KMS-11 (cell line): Measurements from ENCODE around the gene AMIGO2.
"Not testable (repeated sequence)": the region's sequence is repeated elsewhere in the genome, so short reads cannot be mapped to it uniquely, and the experiment has no call there.

Experiments
- H2AFZ ChIP-seq: fragments of 200-600 bp; sonication (generic); 2 replicates; pipeline ENCODE4 v1.6.1; 2016; ENCODE audit warnings: antibody characterized with exemption, mixed run types, low read depth
- H3K27ac ChIP-seq: fragments of 200-600 bp; sonication (generic); 2 replicates; pipeline ENCODE4 v1.6.1; 2016; ENCODE audit warnings: mild to moderate bottlenecking, mixed run types
- H3K27me3 ChIP-seq: fragments of 200-600 bp; sonication (generic); 2 replicates; pipeline ENCODE4 v1.6.1; 2017; ENCODE audit warnings: mild to moderate bottlenecking, low read depth, mixed run types, moderate library complexity; ENCODE audit not compliant: insufficient read depth
- H3K36me3 ChIP-seq: fragments of 200-600 bp; sonication (generic); 2 replicates; pipeline ENCODE4 v1.6.1; 2017; ENCODE audit warnings: mild to moderate bottlenecking, mixed run types; ENCODE audit not compliant: insufficient read depth
- H3K4me1 ChIP-seq: fragments of 200-600 bp; sonication (generic); 2 replicates; pipeline ENCODE4 v1.6.1; 2016; ENCODE audit warnings: mild to moderate bottlenecking, low read depth, mixed run types; ENCODE audit not compliant: poor library complexity, severe bottlenecking
- H3K4me2 ChIP-seq: fragments of 200-600 bp; sonication (generic); 2 replicates; pipeline ENCODE4 v1.7.0; 2016; ENCODE audit warnings: mild to moderate bottlenecking, mixed run types
- H3K4me3 ChIP-seq: fragments of 200-600 bp; sonication (generic); IDR thresholded peaks from 2 replicates; pipeline ENCODE4 v1.6.1; 2017; ENCODE audit warnings: low read depth, low read length, mixed read lengths; ENCODE audit not compliant: insufficient read depth
- H3K79me2 ChIP-seq: fragments of 200-600 bp; sonication (generic); 2 replicates; pipeline ENCODE4 v1.6.1; 2016; ENCODE audit warnings: low read depth, mixed run types; ENCODE audit not compliant: insufficient read depth
- H3K9ac ChIP-seq: fragments of 200-600 bp; sonication (generic); 2 replicates; pipeline ENCODE4 v1.6.1; 2016; ENCODE audit warnings: mild to moderate bottlenecking, mixed run types
- H4K20me1 ChIP-seq: fragments of 200-600 bp; sonication (generic); 2 replicates; pipeline ENCODE4 v1.6.1; 2016; ENCODE audit warnings: mild to moderate bottlenecking, mixed run types; ENCODE audit not compliant: insufficient read depth
- TF ChIP-seq, protein P1 (sequence below): fragments of 200-600 bp; sonication (generic); conservative IDR thresholded peaks from 2 replicates; pipeline ENCODE4 v1.6.1; 2017; ENCODE audit warnings: low read depth, mild to moderate bottlenecking, antibody characterized with exemption, low read length, moderate library complexity, mixed read lengths

AMIGO2 gene

DNA sequence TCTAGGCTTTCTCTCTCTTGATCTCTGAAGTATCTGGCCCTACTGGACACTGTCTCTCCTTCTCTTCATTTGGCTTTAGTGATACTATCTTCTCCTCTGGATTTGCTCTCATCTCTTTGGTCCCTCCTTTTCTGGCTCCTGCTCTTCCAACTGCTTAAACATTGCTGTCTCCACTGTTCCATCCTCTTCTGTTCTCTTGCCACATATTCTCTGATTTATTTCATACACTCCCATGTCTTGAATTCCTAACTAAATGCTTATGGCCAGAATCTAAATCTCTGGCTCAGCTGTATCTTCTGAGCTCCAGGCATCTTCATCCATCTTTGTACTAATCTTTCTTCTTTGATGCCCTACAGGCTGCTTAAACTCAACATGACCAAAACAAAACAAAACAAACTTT is 25.8 kb downstream of the AMIGO2 start:
- TF ChIP-seq, protein P1, sequence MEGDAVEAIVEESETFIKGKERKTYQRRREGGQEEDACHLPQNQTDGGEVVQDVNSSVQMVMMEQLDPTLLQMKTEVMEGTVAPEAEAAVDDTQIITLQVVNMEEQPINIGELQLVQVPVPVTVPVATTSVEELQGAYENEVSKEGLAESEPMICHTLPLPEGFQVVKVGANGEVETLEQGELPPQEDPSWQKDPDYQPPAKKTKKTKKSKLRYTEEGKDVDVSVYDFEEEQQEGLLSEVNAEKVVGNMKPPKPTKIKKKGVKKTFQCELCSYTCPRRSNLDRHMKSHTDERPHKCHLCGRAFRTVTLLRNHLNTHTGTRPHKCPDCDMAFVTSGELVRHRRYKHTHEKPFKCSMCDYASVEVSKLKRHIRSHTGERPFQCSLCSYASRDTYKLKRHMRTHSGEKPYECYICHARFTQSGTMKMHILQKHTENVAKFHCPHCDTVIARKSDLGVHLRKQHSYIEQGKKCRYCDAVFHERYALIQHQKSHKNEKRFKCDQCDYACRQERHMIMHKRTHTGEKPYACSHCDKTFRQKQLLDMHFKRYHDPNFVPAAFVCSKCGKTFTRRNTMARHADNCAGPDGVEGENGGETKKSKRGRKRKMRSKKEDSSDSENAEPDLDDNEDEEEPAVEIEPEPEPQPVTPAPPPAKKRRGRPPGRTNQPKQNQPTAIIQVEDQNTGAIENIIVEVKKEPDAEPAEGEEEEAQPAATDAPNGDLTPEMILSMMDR = no peak
- no peaks in the 10 kb centered on the region for H3K36me3 ChIP-seq
- no peak overlapping the region for H3K27ac ChIP-seq

DNA sequence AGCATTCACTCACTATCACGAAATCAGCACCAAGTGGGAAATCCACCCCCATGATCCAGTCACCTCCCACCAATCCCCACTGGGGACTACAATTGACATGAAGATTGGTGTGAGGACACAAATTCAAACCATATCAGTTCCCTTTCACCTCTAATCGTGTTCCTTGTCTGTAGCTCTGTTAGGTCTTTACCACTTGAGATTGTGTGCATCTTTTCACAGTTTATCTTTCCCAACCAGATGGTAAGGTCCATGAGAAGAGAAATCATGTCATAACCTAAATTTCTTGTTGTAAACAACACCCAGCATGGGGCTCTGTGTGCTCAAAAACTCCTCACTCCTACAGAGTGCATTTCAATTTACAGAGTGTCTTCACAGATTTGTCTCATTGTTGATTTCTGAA is 27.5 kb downstream of the AMIGO2 start:
- Histone ChIP-seq H4K20me1 (no peaks in the 10 kb centered on the region), H3K4me3 (no peak overlapping the region), H3K4me1 (no peaks in the 10 kb centered on the region), H2AFZ (no peak overlapping the region), H3K9ac (no peak overlapping the region), H3K36me3 (no peaks in the 10 kb centered on the region), H3K27me3 (no peaks in the 10 kb centered on the region), H3K79me2 (no peaks in the 10 kb centered on the region), H3K27ac (no peak overlapping the region), H3K4me2 (no peak overlapping the region)
- TF ChIP-seq, protein P1 = no peak

More for the DNA sequence above, 25.8 kb downstream of the AMIGO2 start:
- H3K9ac ChIP-seq = no peak overlapping the region
- no peak overlapping the region for H3K4me3 ChIP-seq
- no peaks in the 10 kb centered on the region for H4K20me1 ChIP-seq
- H2AFZ ChIP-seq = no peak overlapping the region
- H3K4me1 ChIP-seq = no peaks in the 10 kb centered on the region
- H3K27me3 ChIP-seq = no peaks in the 10 kb centered on the region
- no peaks in the 10 kb centered on the region for H3K79me2 ChIP-seq
- no peak overlapping the region for H3K4me2 ChIP-seq

DNA sequence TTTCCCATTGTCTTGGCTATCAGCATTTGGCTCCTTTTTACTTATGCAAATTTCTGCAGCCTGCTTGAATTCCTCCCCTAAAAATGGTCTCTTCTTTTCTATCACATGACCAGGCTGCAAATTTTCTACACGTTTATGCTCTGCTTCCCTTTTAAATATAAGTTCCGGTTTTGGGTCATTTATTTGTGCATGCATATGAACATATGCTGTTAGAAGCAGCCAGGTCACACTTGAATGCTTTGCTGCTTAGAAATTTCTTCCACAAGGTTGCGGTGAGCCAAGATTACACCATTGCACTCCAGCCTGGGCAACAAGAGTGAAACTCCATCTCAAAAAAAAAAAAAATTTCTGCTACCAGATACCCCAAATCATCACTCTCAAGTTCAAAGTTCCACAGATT is 28.5 kb downstream of the AMIGO2 start:
- H3K27me3 ChIP-seq, H3K79me2 ChIP-seq, H4K20me1 ChIP-seq, H2AFZ ChIP-seq, H3K4me3 ChIP-seq, H3K27ac ChIP-seq, H3K9ac ChIP-seq, H3K4me1 ChIP-seq, H3K36me3 ChIP-seq, H3K4me2 ChIP-seq: not testable (repeated sequence)

DNA sequence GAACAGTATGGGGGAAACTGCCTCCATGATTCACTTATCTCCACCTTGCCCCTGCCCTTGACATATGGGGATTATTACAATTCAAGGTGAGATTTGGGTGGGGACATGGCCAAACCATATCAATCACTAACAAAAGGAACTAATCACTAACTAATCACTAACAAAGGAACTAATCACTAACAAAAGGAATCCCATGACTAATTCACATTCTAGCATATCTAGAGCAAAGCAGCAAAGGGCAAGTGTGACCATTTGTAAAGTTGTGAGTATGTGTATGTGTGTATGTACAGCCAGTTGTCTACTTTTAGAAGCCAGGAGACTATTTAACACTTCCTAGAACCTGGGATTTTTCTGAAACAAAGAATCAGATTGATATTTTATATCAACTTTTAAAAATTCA is 31.2 kb downstream of the AMIGO2 start:
- TF ChIP-seq, protein P1 = no peak
- H3K27ac ChIP-seq = no peak overlapping the region
- no peak overlapping the region for H3K4me3 ChIP-seq
- no peak overlapping the region for H3K4me2 ChIP-seq
- H3K36me3 ChIP-seq = no peaks in the 10 kb centered on the region
- H3K27me3 ChIP-seq = no peaks in the 10 kb centered on the region
- no peaks in the 10 kb centered on the region for H3K79me2 ChIP-seq
- no peak overlapping the region for H2AFZ ChIP-seq
- no peaks in the 10 kb centered on the region for H3K4me1 ChIP-seq
- H3K9ac ChIP-seq = no peak overlapping the region
- no peaks in the 10 kb centered on the region for H4K20me1 ChIP-seq

DNA sequence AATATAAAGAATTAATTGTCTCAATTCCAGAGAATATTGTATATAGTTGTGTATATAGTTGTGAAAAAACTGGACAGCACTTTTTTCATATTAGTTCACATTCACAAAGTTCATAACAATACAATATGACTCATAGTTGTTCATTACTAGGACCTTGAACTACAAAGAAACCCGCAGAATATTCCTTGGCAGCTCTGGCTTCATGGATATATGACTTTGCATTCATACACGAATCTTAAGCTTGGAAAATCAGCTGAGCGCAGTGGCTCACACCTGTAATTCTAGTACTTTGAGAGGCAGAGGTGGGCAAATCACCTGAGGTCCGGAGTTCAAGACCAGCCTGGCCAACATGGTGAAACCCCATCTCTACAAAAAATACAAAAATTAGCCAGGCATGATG is 38.4 kb downstream of the AMIGO2 start:
- Histone ChIP-seq H3K4me1 (no peaks in the 10 kb centered on the region), H3K27me3 (no peaks in the 10 kb centered on the region), H3K36me3 (no peaks in the 10 kb centered on the region), H3K4me2 (no peak overlapping the region), H2AFZ (no peak overlapping the region), H4K20me1 (no peaks in the 10 kb centered on the region), H3K27ac (no peak overlapping the region), H3K79me2 (no peaks in the 10 kb centered on the region), H3K9ac (no peak overlapping the region), H3K4me3 (no peak overlapping the region)
- TF ChIP-seq, protein P1 = no peak
